GM19468 (cell line): ENCODE data around the gene WDFY2.
A peak's percentile ranks its signal among the peaks of the same experiment; 100 is the strongest.

Experiments
- ATAC-seq: cut with Tn5 transposase; IDR thresholded peaks from one replicate; pipeline ENCODE4 v1.9.1; 2021; ENCODE audit warnings: mild to moderate bottlenecking, moderate library complexity, moderate number of reproducible peaks; ENCODE audit not compliant: unreplicated experiment; ENCODE audit errors: extremely low read depth

WDFY2 gene

GRCh38 chr13:51783428-51784094, 199.3 kb downstream of the WDFY2 start:
- no peak for ATAC-seq

GRCh38 chr13:51784097-51784496, 199.8 kb downstream of the WDFY2 start:
- no peak for ATAC-seq

- ATAC-seq = no peak
Observed at GRCh38 chr13:51785712-51786424, 201.6 kb downstream of the WDFY2 start.

GRCh38 chr13:51786425-51787265, 202.4 kb downstream of the WDFY2 start:
- no peak for ATAC-seq

- ATAC-seq = no peak
Observed at GRCh38 chr13:51793570-51794271, 209.5 kb downstream of the WDFY2 start.

- no peak for ATAC-seq
Observed at GRCh38 chr13:51794964-51795363, 210.7 kb downstream of the WDFY2 start.

GRCh38 chr13:51795419-51795818, 211.2 kb downstream of the WDFY2 start:
- ATAC-seq = no peak

- ATAC-seq = no peak
Observed at GRCh38 chr13:51796546-51796945, 212.3 kb downstream of the WDFY2 start.

- no peak for ATAC-seq
Observed at GRCh38 chr13:51797664-51798488, 213.6 kb downstream of the WDFY2 start.

- ATAC-seq = no peak
Observed at GRCh38 chr13:51799261-51799660, 215.0 kb downstream of the WDFY2 start.

- no peak for ATAC-seq
Observed at GRCh38 chr13:51800486-51800885, 216.2 kb downstream of the WDFY2 start.

GRCh38 chr13:51801631-51802099, 217.4 kb downstream of the WDFY2 start:
- no peak for ATAC-seq

- no peak for ATAC-seq
Observed at GRCh38 chr13:51802631-51803418, 218.6 kb downstream of the WDFY2 start.

GRCh38 chr13:51803422-51804294, 219.4 kb downstream of the WDFY2 start, which contains the start of gene DHRS12:
DHRS12 (minus strand) TSS chr13:51804163; CDS start chr13:51799659, 4,504 bp downstream.
- ATAC-seq = peak; percentile 87

- no peak for ATAC-seq
Observed at GRCh38 chr13:51804295-51805172, 220.3 kb downstream of the WDFY2 start.

GRCh38 chr13:51805313-51805712, 221.1 kb downstream of the WDFY2 start:
- no peak for ATAC-seq

GRCh38 chr13:51805925-51806324, 221.7 kb downstream of the WDFY2 start:
- ATAC-seq = no peak
